Measurements from ENCODE around the gene ANXA1.

- TF ChIP-seq CTCF (IDR thresholded peaks at IDR 0.05; ENCODE audit: extremely low read depth in 1 of 2, insufficient read depth in 1 of 2, low read depth in 1 of 2, low read length in 2 of 2) = no peak
- TF ChIP-seq POLR2A (IDR thresholded peaks at IDR 0.05; ENCODE audit: low read depth, low read length) = peak; percentile 14
- TF ChIP-seq EZH2 (IDR thresholded peaks at IDR 0.05; ENCODE audit: borderline replicate concordance, low read depth, low read length, severe bottlenecking) = no peak
- no peak for TF ChIP-seq POLR2AphosphoS5 (IDR thresholded peaks at IDR 0.05; ENCODE audit: insufficient read depth, low read depth, low read length)
- TF ChIP-seq JUN (IDR thresholded peaks at IDR 0.05; ENCODE audit: borderline replicate concordance, insufficient read depth, insufficient read length, low read depth) = no peak
- no peak for TF ChIP-seq MAX (IDR thresholded peaks at IDR 0.05; ENCODE audit: insufficient read depth, insufficient read length)
- no peak for TF ChIP-seq MYC (IDR thresholded peaks at IDR 0.05; ENCODE audit: low read depth, low read length)
- TF ChIP-seq GATA2 (IDR thresholded peaks at IDR 0.05; ENCODE audit: insufficient read depth, insufficient read length, low read depth, low read length) = no peak
- TF ChIP-seq FOS (IDR thresholded peaks at IDR 0.05; ENCODE audit: borderline replicate concordance, insufficient read depth, low read length) = no peak
Measured at GRCh38 chr9:73155968-73156864, 4.6 kb downstream of the ANXA1 start.
